Liver (tissue), 9 donors: ENCODE measurements around the gene CSNK1G1. TPM values are rescaled to one million over a fixed set of nuclear protein-coding genes. Genes with fewer than 3 reads are reported as not detected.

Experiments used
- DNase-seq: peaks from one replicate; pipeline ENCODE4 v3.0.0-alpha.2; 2017; ENCODE audit warnings: low spot score
- H3K27ac ChIP-seq, 2 donors: one replicate each; pipeline ENCODE4 v1.7.0; 2013; ENCODE audit warnings: inconsistent platforms in 2 of 2, low read length in 2 of 2, control low read depth in 1 of 2, low read depth in 1 of 2, mild to moderate bottlenecking in 1 of 2
- H3K27me3 ChIP-seq, 4 donors: one replicate each; pipeline versions ENCODE4 v1.6.1 to v1.7.0; 2013; ENCODE audit warnings: low read length in 3 of 4, inconsistent platforms in 1 of 4, mild to moderate bottlenecking in 1 of 4, moderate library complexity in 1 of 4; ENCODE audit not compliant: control insufficient read depth in 4 of 4, insufficient read depth in 4 of 4
- H3K36me3 ChIP-seq, 4 donors: one replicate each; pipeline versions ENCODE4 v1.6.1 to v1.7.0; 2013; ENCODE audit warnings: low read length in 3 of 4, mild to moderate bottlenecking in 3 of 4, low read depth in 1 of 4, moderate library complexity in 1 of 4; ENCODE audit not compliant: control insufficient read depth in 4 of 4, insufficient read depth in 3 of 4
- H3K4me1 ChIP-seq, 4 donors: one replicate each; pipeline versions ENCODE4 v1.6.1 to v1.7.0; 2013; ENCODE audit warnings: low read length in 3 of 4, mild to moderate bottlenecking in 3 of 4, moderate library complexity in 1 of 4; ENCODE audit not compliant: control insufficient read depth in 4 of 4, insufficient read depth in 4 of 4
- H3K4me3 ChIP-seq, 3 donors: one replicate each; pipeline versions ENCODE4 v1.6.1 to v1.7.0; 2013; ENCODE audit warnings: low read length in 3 of 3, control low read depth in 1 of 3, low read depth in 1 of 3, mild to moderate bottlenecking in 1 of 3
- H3K9ac ChIP-seq, 2 donors: one replicate each; pipeline ENCODE4 v1.7.0; 2013; ENCODE audit warnings: low read length in 2 of 2, mild to moderate bottlenecking in 2 of 2, moderate library complexity in 2 of 2, control low read depth in 1 of 2, low read depth in 1 of 2
- H3K9me3 ChIP-seq, 4 donors: one replicate each; pipeline versions ENCODE4 v1.6.1 to v1.7.0; 2013; ENCODE audit warnings: low read length in 3 of 4; ENCODE audit not compliant: control insufficient read depth in 4 of 4
- ATF3 ChIP-seq: IDR thresholded peaks from 2 replicates; pipeline ENCODE4 v1.6.1; 2016; ENCODE audit warnings: antibody characterized with exemption
- EGR1 ChIP-seq, 2 donors: IDR thresholded peaks; 2 replicates each; pipeline ENCODE4 v1.6.1; 2016 to 2018; ENCODE audit warnings: antibody characterized with exemption in 2 of 2, low read depth in 2 of 2
- FOXA1 ChIP-seq: IDR thresholded peaks from 2 replicates; pipeline ENCODE4 v1.6.1; 2016; ENCODE audit warnings: antibody characterized with exemption
- FOXA2 ChIP-seq: IDR thresholded peaks from 2 replicates; pipeline ENCODE4 v1.6.1; 2016; ENCODE audit warnings: antibody characterized with exemption
- GABPA ChIP-seq, 2 donors: IDR thresholded peaks in 1 of 2; conservative IDR thresholded peaks in 1 of 2; 2 replicates each; pipeline ENCODE4 v1.6.1; 2016; ENCODE audit warnings: antibody characterized with exemption in 2 of 2, mild to moderate bottlenecking in 1 of 2, moderate library complexity in 1 of 2
- HNF4A ChIP-seq, 2 donors: conservative IDR thresholded peaks; 2 replicates each; pipeline ENCODE4 v1.6.1; 2016; ENCODE audit warnings: antibody characterized with exemption in 2 of 2, mild to moderate bottlenecking in 2 of 2
- JUND ChIP-seq, 2 donors: IDR thresholded peaks; 2 replicates each; pipeline ENCODE4 v1.6.1; 2016; ENCODE audit warnings: antibody characterized with exemption in 2 of 2
- NR2F2 ChIP-seq: IDR thresholded peaks from 2 replicates; pipeline ENCODE4 v1.6.1; 2016; ENCODE audit warnings: antibody characterized with exemption
- RXRA ChIP-seq, 2 donors: IDR thresholded peaks; 2 replicates each; pipeline ENCODE4 v1.6.1; 2017 to 2018; ENCODE audit warnings: antibody characterized with exemption in 2 of 2, mild to moderate bottlenecking in 1 of 2
- TAF1 ChIP-seq: conservative IDR thresholded peaks from 2 replicates; pipeline ENCODE4 v1.6.1; 2016; ENCODE audit warnings: antibody characterized with exemption, mild to moderate bottlenecking
- YY1 ChIP-seq: IDR thresholded peaks from 2 replicates; pipeline ENCODE4 v1.6.1; 2016; ENCODE audit warnings: antibody characterized with exemption, mild to moderate bottlenecking
- WGBS: extraction: QIAGEN DNeasy Blood & Tissue Kit; methylation state at CpG from one replicate; pipeline ENCODE4 v1.1.7; 2013; 5-methylcytosine and 5-hydroxymethylcytosine counted together
- polyA plus RNA-seq, 2 donors: library from polyadenylated mRNA; stranded (reverse) in 1 of 2; unstranded in 1 of 2; fragments of 200-250 nt in 1 of 2; fragments of >200 nt in 1 of 2; fragmentation: Nextera tagmentation in 1 of 2; extraction: Ambion mirVana in 1 of 2; gene quantifications; one replicate each; pipeline versions ENCODE4 v1.2.1 to v1.2.3, GENCODE V29; 2013 to 2015
- total RNA-seq, 2 donors: library from RNA; depleted of rRNA; stranded (reverse); fragments of >200 nt; gene quantifications; one replicate each; pipeline ENCODE4 v1.2.3, GENCODE V29; 2014
- TF ChIP-seq, protein P1 (sequence below): fragments of 150-350 bp; IDR thresholded peaks from 2 replicates; pipeline ENCODE4 v1.5.1; 2017; ENCODE audit warnings: improper control_type of control experiment, low read depth, low read length; ENCODE audit not compliant: missing input control
- TF ChIP-seq, protein P2 (sequence below): IDR thresholded peaks from 2 replicates; pipeline ENCODE4 v1.6.1; 2016; ENCODE audit warnings: antibody characterized with exemption
- TF ChIP-seq, protein P3 (sequence below): IDR thresholded peaks from 2 replicates; pipeline ENCODE4 v1.6.1; 2016; ENCODE audit warnings: antibody characterized with exemption
- donor health status: healthy.
- donor health status: healthy.
- donor health status: healthy.
- donor health status: healthy.
- donor health status: healthy.

The CSNK1G1 gene
- total and polyA plus RNA-seq, 4 donors: 1.7 to 9.1 (median 5.8) TPM

GRCh38 chr15:64361259-64361658 is 5.3 kb upstream of the CSNK1G1 start (continued):
- TF ChIP-seq, protein P1, sequence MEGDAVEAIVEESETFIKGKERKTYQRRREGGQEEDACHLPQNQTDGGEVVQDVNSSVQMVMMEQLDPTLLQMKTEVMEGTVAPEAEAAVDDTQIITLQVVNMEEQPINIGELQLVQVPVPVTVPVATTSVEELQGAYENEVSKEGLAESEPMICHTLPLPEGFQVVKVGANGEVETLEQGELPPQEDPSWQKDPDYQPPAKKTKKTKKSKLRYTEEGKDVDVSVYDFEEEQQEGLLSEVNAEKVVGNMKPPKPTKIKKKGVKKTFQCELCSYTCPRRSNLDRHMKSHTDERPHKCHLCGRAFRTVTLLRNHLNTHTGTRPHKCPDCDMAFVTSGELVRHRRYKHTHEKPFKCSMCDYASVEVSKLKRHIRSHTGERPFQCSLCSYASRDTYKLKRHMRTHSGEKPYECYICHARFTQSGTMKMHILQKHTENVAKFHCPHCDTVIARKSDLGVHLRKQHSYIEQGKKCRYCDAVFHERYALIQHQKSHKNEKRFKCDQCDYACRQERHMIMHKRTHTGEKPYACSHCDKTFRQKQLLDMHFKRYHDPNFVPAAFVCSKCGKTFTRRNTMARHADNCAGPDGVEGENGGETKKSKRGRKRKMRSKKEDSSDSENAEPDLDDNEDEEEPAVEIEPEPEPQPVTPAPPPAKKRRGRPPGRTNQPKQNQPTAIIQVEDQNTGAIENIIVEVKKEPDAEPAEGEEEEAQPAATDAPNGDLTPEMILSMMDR: no peak

- TF ChIP-seq, protein P2, sequence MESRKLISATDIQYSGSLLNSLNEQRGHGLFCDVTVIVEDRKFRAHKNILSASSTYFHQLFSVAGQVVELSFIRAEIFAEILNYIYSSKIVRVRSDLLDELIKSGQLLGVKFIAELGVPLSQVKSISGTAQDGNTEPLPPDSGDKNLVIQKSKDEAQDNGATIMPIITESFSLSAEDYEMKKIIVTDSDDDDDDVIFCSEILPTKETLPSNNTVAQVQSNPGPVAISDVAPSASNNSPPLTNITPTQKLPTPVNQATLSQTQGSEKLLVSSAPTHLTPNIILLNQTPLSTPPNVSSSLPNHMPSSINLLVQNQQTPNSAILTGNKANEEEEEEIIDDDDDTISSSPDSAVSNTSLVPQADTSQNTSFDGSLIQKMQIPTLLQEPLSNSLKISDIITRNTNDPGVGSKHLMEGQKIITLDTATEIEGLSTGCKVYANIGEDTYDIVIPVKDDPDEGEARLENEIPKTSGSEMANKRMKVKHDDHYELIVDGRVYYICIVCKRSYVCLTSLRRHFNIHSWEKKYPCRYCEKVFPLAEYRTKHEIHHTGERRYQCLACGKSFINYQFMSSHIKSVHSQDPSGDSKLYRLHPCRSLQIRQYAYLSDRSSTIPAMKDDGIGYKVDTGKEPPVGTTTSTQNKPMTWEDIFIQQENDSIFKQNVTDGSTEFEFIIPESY: no peak
- no peak for TF ChIP-seq RXRA (IDR thresholded peaks at IDR 0.05)
- TF ChIP-seq FOXA1: no peak
- no peak for TF ChIP-seq FOXA2
- no peak for TF ChIP-seq ATF3
- TF ChIP-seq, protein P3, sequence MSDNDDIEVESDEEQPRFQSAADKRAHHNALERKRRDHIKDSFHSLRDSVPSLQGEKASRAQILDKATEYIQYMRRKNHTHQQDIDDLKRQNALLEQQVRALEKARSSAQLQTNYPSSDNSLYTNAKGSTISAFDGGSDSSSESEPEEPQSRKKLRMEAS: no peak
- TF ChIP-seq JUND (IDR thresholded peaks at IDR 0.05): no peak
- H3K9me3 ChIP-seq: no peaks in the 10 kb centered on the region
- H3K4me1 ChIP-seq: peaks cover 0 to 16% (median 13%) of the 10 kb centered on the region in 4 donors
- no peaks in the 10 kb centered on the region for H3K36me3 ChIP-seq
- H3K9ac ChIP-seq: peak overlapping the region; percentile 65 to 74
- no peak for DNase-seq
- WGBS: 43% methylated on average over 5 of the region's 5 CpGs
- peak overlapping the region; percentile 89 to 99 (median 89) for H3K4me3 ChIP-seq
- no peaks in the 10 kb centered on the region for H3K27me3 ChIP-seq
- peak overlapping the region in 1 of 2 donors; percentile 34 for H3K27ac ChIP-seq
These were observed 702 bp upstream of the CSNK1G1 start for GRCh38 chr15:64356710-64357040.

- TF ChIP-seq NR2F2: no peak
- TF ChIP-seq EGR1 (IDR thresholded peaks at IDR 0.05; ENCODE audit: low read depth in 2 of 2): no peak
- TF ChIP-seq, protein P1: no peak
- no peak for TF ChIP-seq GABPA (IDR thresholded peaks at IDR 0.05 in 1 of 2, conservative IDR thresholded peaks at IDR 0.05 in 1 of 2)
- TF ChIP-seq HNF4A (conservative IDR thresholded peaks at IDR 0.05): no peak
- TF ChIP-seq RXRA (IDR thresholded peaks at IDR 0.05): no peak
- TF ChIP-seq YY1: no peak
- TF ChIP-seq TAF1: no peak
- under 1% methylated on average over 30 of the region's 30 CpGs for WGBS
- peak overlapping the region; percentile 75 to 77 for H3K9ac ChIP-seq
- DNase-seq: no peak
- peak overlapping the region; percentile 34 to 62 for H3K27ac ChIP-seq
- H3K4me1 ChIP-seq: peaks cover 0 to 16% (median 13%) of the 10 kb centered on the region in 4 donors
- no peaks in the 10 kb centered on the region for H3K27me3 ChIP-seq
- H3K4me3 ChIP-seq: peak overlapping the region; percentile 89 to 99 (median 98)
- H3K36me3 ChIP-seq: no peaks in the 10 kb centered on the region
- no peaks in the 10 kb centered on the region for H3K9me3 ChIP-seq
These were observed 527 bp downstream of the CSNK1G1 start for GRCh38 chr15:64355348-64355943.
